Caco-2 (cell line): ENCODE measurements around the gene KRTAP21-3. TPM values are rescaled to one million over a fixed set of nuclear protein-coding genes. Genes with fewer than 3 reads are reported as not detected.
"Not testable (repeated sequence)": the region's sequence is repeated elsewhere in the genome, so short reads cannot be mapped to it uniquely, and the experiment has no call there.

Experiments used
- Bru-seq: library from RNA; stranded (reverse); fragments of 400-500 nt; gene quantifications from one replicate; lab custom pipeline; 2021; lab: Mats Ljungman, UMichigan
- BruChase-seq, 2 experiments: library from RNA; stranded (reverse); fragments of 400-500 nt; gene quantifications; one replicate each; lab custom pipeline; 2021; lab: Mats Ljungman, UMichigan
- BruUV-seq: library from RNA; stranded (reverse); fragments of 400-500 nt; replicated peaks from 2 replicates; lab custom pipeline; 2021; lab: Mats Ljungman, UMichigan
- CTCF ChIA-PET: fragments of 300-600 bp; sonication (Branson Sonifier 250); formaldehyde crosslinking; loops from one replicate; lab custom pipeline; 2022; ENCODE audit warnings: antibody characterized with exemption; lab: Charles Lee
- POLR2A ChIA-PET: fragments of 300-600 bp; sonication (Branson Sonifier 250); formaldehyde crosslinking; loops from one replicate; lab custom pipeline; 2022; ENCODE audit warnings: antibody characterized with exemption; lab: Charles Lee
- DNase-seq, 2 experiments: peaks; one replicate each; pipeline versions ENCODE4 v3.0.0 to v3.0.0-alpha.2; 2020 to 2022
- H3K27me3 ChIP-seq: replicated peaks from 2 replicates; pipeline ENCODE4 v1.6.0; 2011; ENCODE audit warnings: low read length; ENCODE audit not compliant: control insufficient read depth, insufficient read depth
- H3K36me3 ChIP-seq: 2 replicates; pipeline ENCODE4 v1.5.1; 2011; ENCODE audit warnings: low read length; ENCODE audit not compliant: control insufficient read depth, insufficient read depth
- H3K4me1 ChIP-seq: fragments of 250-450 bp; sonication (Bioruptor Pico); 2 replicates; pipeline ENCODE4 v1.5.1; 2020; ENCODE audit warnings: mild to moderate bottlenecking
- H3K4me3 ChIP-seq: 2 replicates; pipeline ENCODE4 v1.5.1; 2011; ENCODE audit warnings: low read depth, mild to moderate bottlenecking, control low read depth, low read length
- H3K9me3 ChIP-seq: fragments of 250-450 bp; sonication (Bioruptor Pico); 2 replicates; pipeline ENCODE4 v1.5.1; 2020; ENCODE audit warnings: mild to moderate bottlenecking, moderate library complexity
- H3K27ac Mint-ChIP-seq: one replicate; pipeline ENCODE4 v1.8.0; 2022; ENCODE audit warnings: mixed read lengths; ENCODE audit not compliant: unreplicated experiment
- H3K27me3 Mint-ChIP-seq: one replicate; pipeline ENCODE4 v1.8.0; 2022; ENCODE audit warnings: mixed read lengths; ENCODE audit not compliant: insufficient read depth, unreplicated experiment
- H3K36me3 Mint-ChIP-seq: one replicate; pipeline ENCODE4 v1.8.0; 2022; ENCODE audit warnings: mild to moderate bottlenecking, mixed read lengths; ENCODE audit not compliant: insufficient read depth, unreplicated experiment
- H3K4me1 Mint-ChIP-seq: one replicate; pipeline ENCODE4 v1.8.0; 2022; ENCODE audit warnings: low read depth, mixed read lengths; ENCODE audit not compliant: unreplicated experiment
- H3K4me3 Mint-ChIP-seq: one replicate; pipeline ENCODE4 v1.8.0; 2022; ENCODE audit warnings: mild to moderate bottlenecking, moderate library complexity, mixed read lengths; ENCODE audit not compliant: unreplicated experiment
- H3K9me3 Mint-ChIP-seq: one replicate; pipeline ENCODE4 v1.8.0; 2022; ENCODE audit warnings: mixed read lengths; ENCODE audit not compliant: unreplicated experiment
- intact Hi-C: fragments of 100-400 bp; cut with micrococcal nuclease; formaldehyde crosslinking; loops from one replicate; pipeline ENCODE4 v1.10.0; 2022; ENCODE audit not compliant: unreplicated experiment
- long read RNA-seq: library from polyadenylated mRNA; stranded (forward); transcript quantifications from one replicate; pipeline ENCODE4 v2.0.0, GENCODE V29; 2022
- total RNA-seq: library from RNA; stranded (reverse); gene quantifications from 2 replicates; pipeline ENCODE4 v1.2.3, GENCODE V29; 2022
- TF ChIP-seq, protein P1 (sequence below), 2 experiments: fragments of 200-600 bp in 1 of 2; IDR thresholded peaks; 1 replicate in 1 of 2; 2 replicates in 1 of 2; pipeline versions ENCODE4 v1.5.1 to v1.8.0; 2011 to 2022; ENCODE audit warnings: antibody characterized with exemption in 1 of 2, control low read depth in 1 of 2, inconsistent platforms in 1 of 2, low read depth in 1 of 2, low read length in 1 of 2, mild to moderate bottlenecking in 1 of 2, moderate library complexity in 1 of 2; ENCODE audit not compliant: insufficient read depth in 1 of 2, severe bottlenecking in 1 of 2, unreplicated experiment in 1 of 2

Gene KRTAP21-3, protein sequence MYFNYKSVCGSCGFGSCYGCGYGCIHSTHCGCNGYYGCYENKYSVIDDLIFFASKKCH
- not detected in 2 replicates for total RNA-seq
- not detected for Bru-seq, nascent RNA
- not detected for BruChase-seq, experiment 1, labeled RNA remaining after a 2-hour chase
- not detected for BruChase-seq, experiment 2, labeled RNA remaining after a 6-hour chase
- long read RNA-seq: 0 reads

- no peaks in the 10 kb centered on the region for H3K27me3 ChIP-seq
- H3K4me1 ChIP-seq: no peaks in the 10 kb centered on the region
- no TSS peak for BruUV-seq
- DNase-seq: no peak
- no peak within 1 kb of the TSS for H3K27ac Mint-ChIP-seq
- H3K36me3 ChIP-seq: no peaks in the 10 kb centered on the region
- CTCF ChIA-PET: no interaction called here
- H3K36me3 Mint-ChIP-seq: no peaks in the 10 kb centered on the region
- H3K4me3 ChIP-seq: no peak within 1 kb of the TSS
- TF ChIP-seq, protein P1, sequence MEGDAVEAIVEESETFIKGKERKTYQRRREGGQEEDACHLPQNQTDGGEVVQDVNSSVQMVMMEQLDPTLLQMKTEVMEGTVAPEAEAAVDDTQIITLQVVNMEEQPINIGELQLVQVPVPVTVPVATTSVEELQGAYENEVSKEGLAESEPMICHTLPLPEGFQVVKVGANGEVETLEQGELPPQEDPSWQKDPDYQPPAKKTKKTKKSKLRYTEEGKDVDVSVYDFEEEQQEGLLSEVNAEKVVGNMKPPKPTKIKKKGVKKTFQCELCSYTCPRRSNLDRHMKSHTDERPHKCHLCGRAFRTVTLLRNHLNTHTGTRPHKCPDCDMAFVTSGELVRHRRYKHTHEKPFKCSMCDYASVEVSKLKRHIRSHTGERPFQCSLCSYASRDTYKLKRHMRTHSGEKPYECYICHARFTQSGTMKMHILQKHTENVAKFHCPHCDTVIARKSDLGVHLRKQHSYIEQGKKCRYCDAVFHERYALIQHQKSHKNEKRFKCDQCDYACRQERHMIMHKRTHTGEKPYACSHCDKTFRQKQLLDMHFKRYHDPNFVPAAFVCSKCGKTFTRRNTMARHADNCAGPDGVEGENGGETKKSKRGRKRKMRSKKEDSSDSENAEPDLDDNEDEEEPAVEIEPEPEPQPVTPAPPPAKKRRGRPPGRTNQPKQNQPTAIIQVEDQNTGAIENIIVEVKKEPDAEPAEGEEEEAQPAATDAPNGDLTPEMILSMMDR (IDR thresholded peaks at IDR 0.05; ENCODE audit: insufficient read depth in 1 of 2, low read depth in 1 of 2, low read length in 1 of 2, severe bottlenecking in 1 of 2, unreplicated experiment in 1 of 2): no peak
- peaks cover 2% of the 10 kb centered on the region for H3K9me3 Mint-ChIP-seq
- H3K4me1 Mint-ChIP-seq: no peaks in the 10 kb centered on the region
- no peak within 1 kb of the TSS for H3K4me3 Mint-ChIP-seq
- H3K27me3 Mint-ChIP-seq: peaks cover 4% of the 10 kb centered on the region
- intact Hi-C loops: no loop called here
- POLR2A ChIA-PET: no interaction called here
- H3K9me3 ChIP-seq: no peaks in the 10 kb centered on the region; the same call in 1 of the 2 replicates
Observed at GRCh38 chr21:30718239-30718909, at the start of gene KRTAP21-3. KRTAP21-3 (minus strand) TSS chr21:30718777; CDS start chr21:30718759, 18 bp downstream.

GRCh38 chr21:30760776-30761175 lies 42.2 kb upstream of the KRTAP21-3 start:
- Mint-ChIP-seq H3K4me1 (no peaks in the 10 kb centered on the region), H3K27me3 (peaks cover 14% of the 10 kb centered on the region), H3K27ac (no peak overlapping the region), H3K9me3 (no peaks in the 10 kb centered on the region), H3K36me3 (no peaks in the 10 kb centered on the region), H3K4me3 (no peak overlapping the region)
- BruUV-seq: no TSS peak
- intact Hi-C loops: no loop called here
- Histone ChIP-seq H3K4me1 (no peaks in the 10 kb centered on the region), H3K4me3 (no peak overlapping the region), H3K9me3 (no peaks in the 10 kb centered on the region), H3K36me3 (no peaks in the 10 kb centered on the region), H3K27me3 (no peaks in the 10 kb centered on the region)
- POLR2A ChIA-PET: no interaction called here
- TF ChIP-seq, protein P1 (IDR thresholded peaks at IDR 0.05; ENCODE audit: insufficient read depth in 1 of 2, low read depth in 1 of 2, low read length in 1 of 2, severe bottlenecking in 1 of 2, unreplicated experiment in 1 of 2): no peak
- CTCF ChIA-PET: no interaction called here
- no peak for DNase-seq

GRCh38 chr21:30758306-30758705 lies 39.7 kb upstream of the KRTAP21-3 start:
- intact Hi-C loops: no loop called here
- no peaks in the 10 kb centered on the region for H3K4me1 ChIP-seq
- H3K9me3 ChIP-seq: no peaks in the 10 kb centered on the region
- Mint-ChIP-seq H3K9me3 (no peaks in the 10 kb centered on the region), H3K4me1 (no peaks in the 10 kb centered on the region), H3K27me3 (peaks cover 14% of the 10 kb centered on the region), H3K27ac (no peak overlapping the region), H3K36me3 (no peaks in the 10 kb centered on the region), H3K4me3 (no peak overlapping the region)
- TF ChIP-seq, protein P1 (IDR thresholded peaks at IDR 0.05; ENCODE audit: insufficient read depth in 1 of 2, low read depth in 1 of 2, low read length in 1 of 2, severe bottlenecking in 1 of 2, unreplicated experiment in 1 of 2): no peak
- no peak overlapping the region for H3K4me3 ChIP-seq
- H3K27me3 ChIP-seq: no peaks in the 10 kb centered on the region
- no peak for DNase-seq
- POLR2A ChIA-PET: no interaction called here
- CTCF ChIA-PET: no interaction called here
- H3K36me3 ChIP-seq: no peaks in the 10 kb centered on the region
- no TSS peak for BruUV-seq

DNA sequence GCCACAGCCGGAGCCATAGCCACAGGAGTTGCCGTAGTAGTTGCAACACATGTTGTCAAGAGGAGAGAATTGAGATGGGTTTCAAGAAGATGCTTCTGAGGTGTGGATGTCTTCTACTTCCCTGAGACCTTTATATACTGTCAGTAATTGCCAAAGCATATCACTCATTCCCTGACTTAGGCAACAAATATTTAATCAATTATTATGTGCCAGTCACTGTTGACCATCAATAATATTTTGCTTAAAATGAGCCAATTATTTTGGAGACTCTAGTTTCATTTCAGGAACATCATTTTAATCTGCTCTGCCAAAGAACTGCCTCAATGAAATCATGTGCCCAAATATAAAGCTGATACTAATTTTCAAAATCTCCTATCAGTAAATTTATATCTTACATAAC lies 36.8 kb upstream of the KRTAP21-3 start, which contains the start of gene KRTAP21-1:
Gene KRTAP21-1 (minus strand): TSS at position 101 of the 400 bp plus-strand sequence. CDS start 50 bp downstream, at position 51.
- H3K4me3 ChIP-seq, H3K36me3 ChIP-seq, H3K9me3 Mint-ChIP-seq, H3K27me3 ChIP-seq, H3K27ac Mint-ChIP-seq, H3K9me3 ChIP-seq, H3K36me3 Mint-ChIP-seq, H3K4me3 Mint-ChIP-seq, BruUV-seq, CTCF ChIA-PET, H3K4me1 ChIP-seq, POLR2A ChIA-PET, H3K4me1 Mint-ChIP-seq, intact Hi-C loops, DNase-seq: not testable (repeated sequence)
- peaks cover 13% of the 10 kb centered on the region for H3K27me3 Mint-ChIP-seq
